ENCODE results near the gene ST7L. TPM values are rescaled to one million over a fixed set of nuclear protein-coding genes. Genes with fewer than 3 reads are reported as not detected.

ST7L gene
- total RNA-seq, 2 experiments from 2014 or later, result 11.9 to 12.2 TPM

DNA sequence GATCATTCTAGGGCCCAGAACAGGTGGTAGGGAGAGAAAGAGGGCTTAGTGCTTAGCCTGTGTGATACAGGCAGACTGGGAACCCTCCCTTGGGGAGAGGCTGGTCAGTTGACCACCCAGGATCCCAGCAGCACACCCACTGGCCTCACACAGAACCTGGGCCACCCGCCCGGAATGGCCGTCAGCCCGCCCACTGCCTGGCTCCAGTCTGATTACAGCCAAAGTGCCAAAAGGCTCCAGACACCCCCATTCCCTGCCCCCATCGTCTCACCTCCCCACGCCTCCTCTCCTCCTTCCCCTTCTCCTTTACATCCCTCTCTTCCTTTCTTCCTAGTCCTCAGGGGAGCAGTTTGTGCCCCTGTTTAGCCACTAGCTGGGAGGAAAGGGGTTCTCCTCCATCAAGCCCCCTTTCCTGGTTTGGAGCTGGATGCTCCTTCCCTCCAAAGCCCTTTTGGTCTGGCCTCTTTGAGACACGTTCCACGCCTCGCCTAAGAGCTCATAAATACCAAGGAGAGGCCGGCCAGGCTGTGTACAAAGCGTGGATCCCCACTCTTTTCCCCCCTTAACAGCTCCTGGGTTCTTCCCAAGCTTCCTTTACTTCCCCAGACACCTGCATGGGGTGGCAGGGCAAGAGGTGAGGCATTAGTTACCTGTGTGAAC lies 114.8 kb downstream of the ST7L start:
- ChIA-PET POLR2A (no interaction called here), CTCF (interaction anchor here (1.2 kb wide), 1 partner anchor 110 kb away, joined by 3 read pairs; no protein-coding TSS in a partner anchor)
- peaks cover 10% of the 10 kb centered on the region for H3K4me1 Mint-ChIP-seq (ENCODE audit: low read depth)
- peaks cover 50% of the 10 kb centered on the region for H3K27me3 Mint-ChIP-seq
- H3K4me3 Mint-ChIP-seq, result no peak overlapping the region
- H3K36me3 Mint-ChIP-seq (ENCODE audit: low read depth), result no peaks in the 10 kb centered on the region
- no peak overlapping the region for H3K27ac Mint-ChIP-seq
- no peak for ATAC-seq
- intact Hi-C loops (cut with micrococcal nuclease), result loop anchor here (2.0 to 10.0 kb wide), 2 partner anchors 111 to 207 kb away; partner anchors contain the start of genes CAPZA1 and ST7L
- no peak for DNase-seq
- no peaks in the 10 kb centered on the region for H3K9me3 Mint-ChIP-seq
- TF ChIP-seq, protein P1, sequence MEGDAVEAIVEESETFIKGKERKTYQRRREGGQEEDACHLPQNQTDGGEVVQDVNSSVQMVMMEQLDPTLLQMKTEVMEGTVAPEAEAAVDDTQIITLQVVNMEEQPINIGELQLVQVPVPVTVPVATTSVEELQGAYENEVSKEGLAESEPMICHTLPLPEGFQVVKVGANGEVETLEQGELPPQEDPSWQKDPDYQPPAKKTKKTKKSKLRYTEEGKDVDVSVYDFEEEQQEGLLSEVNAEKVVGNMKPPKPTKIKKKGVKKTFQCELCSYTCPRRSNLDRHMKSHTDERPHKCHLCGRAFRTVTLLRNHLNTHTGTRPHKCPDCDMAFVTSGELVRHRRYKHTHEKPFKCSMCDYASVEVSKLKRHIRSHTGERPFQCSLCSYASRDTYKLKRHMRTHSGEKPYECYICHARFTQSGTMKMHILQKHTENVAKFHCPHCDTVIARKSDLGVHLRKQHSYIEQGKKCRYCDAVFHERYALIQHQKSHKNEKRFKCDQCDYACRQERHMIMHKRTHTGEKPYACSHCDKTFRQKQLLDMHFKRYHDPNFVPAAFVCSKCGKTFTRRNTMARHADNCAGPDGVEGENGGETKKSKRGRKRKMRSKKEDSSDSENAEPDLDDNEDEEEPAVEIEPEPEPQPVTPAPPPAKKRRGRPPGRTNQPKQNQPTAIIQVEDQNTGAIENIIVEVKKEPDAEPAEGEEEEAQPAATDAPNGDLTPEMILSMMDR (IDR thresholded peaks at IDR 0.05), result no peak

DNA sequence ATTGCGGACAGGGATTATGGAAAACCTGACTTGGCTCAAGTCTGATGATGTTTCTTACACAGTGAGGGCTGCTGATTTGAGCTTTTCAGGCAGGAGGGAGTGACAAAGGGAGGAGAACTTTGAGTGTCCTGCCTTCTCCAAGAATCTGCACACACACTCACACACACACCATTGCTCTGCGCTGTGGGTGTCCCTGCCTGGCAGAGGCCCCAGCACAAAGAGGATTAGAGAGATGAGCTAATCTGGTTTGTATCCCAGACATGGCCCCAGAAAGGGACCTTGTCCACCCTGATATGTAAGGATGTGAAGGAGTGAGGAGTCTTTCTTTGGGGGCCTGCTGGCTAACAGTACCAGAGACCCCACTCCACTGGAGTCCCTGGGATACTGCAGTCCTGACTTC lies 116.1 kb downstream of the ST7L start:
- TF ChIP-seq, protein P1 (IDR thresholded peaks at IDR 0.05), result no peak
- ATAC-seq (no peak), DNase-seq (no peak)
- peaks cover 8% of the 10 kb centered on the region for H3K4me1 Mint-ChIP-seq (ENCODE audit: low read depth)
- POLR2A ChIA-PET, result no interaction called here
- no peaks in the 10 kb centered on the region for H3K9me3 Mint-ChIP-seq
- intact Hi-C loops (cut with micrococcal nuclease), result loop anchor here (10.0 kb wide), 1 partner anchor 112 kb away; the partner anchor contains the start of genes CAPZA1 and ST7L
- no peak overlapping the region for H3K27ac Mint-ChIP-seq
- CTCF ChIA-PET, result interaction anchor here (1.1 to 2.4 kb wide), 9 partner anchors 10 to 228 kb away, joined by 3 to 24 read pairs (median 9); partner anchors contain the start of genes MOV10 and PPM1J
- H3K36me3 Mint-ChIP-seq (ENCODE audit: low read depth), result no peaks in the 10 kb centered on the region
- peak overlapping the region; percentile 45 for H3K4me3 Mint-ChIP-seq
- H3K27me3 Mint-ChIP-seq, result peaks cover 54% of the 10 kb centered on the region

DNA sequence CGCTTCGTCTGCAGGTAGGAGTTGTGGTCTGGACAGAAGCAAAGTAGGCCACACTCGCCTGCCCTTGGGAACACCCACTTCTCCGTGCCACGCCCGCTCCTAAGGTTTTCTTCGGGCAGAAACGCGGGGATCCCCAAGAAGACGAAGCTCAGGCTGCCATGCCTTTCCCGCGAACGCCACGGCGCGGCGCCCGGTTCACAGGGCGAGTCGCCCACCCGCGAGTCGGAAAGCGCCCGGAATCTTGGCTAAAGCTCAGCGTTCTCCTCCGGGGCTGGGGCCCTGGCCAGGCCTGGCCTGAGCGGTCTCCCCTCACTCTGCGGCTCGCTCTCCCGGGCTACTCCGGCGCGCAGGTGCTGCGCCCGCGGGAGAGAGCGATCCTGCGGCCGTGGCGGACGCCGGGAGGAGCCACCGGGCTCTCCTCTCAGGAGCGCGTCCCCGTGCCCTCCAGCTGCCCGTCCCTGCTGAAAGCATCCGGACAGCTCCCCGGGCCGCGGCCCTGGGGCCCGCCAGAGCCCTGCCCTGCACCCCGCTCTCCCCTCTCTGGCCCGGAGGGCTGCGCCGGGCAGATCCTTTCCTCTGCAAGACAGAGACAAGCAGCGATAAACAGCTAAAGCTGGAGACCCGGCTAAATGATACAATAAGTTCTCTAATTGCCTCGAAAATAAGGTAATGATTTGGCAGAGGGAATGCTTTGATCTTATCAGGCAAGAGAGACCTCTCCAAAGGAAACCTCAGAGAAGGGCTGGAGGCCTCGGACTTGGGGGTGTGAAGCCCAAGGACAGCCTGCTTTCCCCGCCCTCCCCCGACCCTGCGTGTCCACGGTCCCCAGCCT lies 116.9 kb downstream of the ST7L start:
- H3K27me3 Mint-ChIP-seq, result peaks cover 50% of the 10 kb centered on the region
- peak; percentile 66 for ATAC-seq
- POLR2A ChIA-PET, result interaction anchor here (1.0 to 1.1 kb wide), 3 partner anchors 38 to 118 kb away, joined by 3 to 5 read pairs (median 3); partner anchors contain the start of genes CAPZA1, CTTNBP2NL and ST7L

DNA sequence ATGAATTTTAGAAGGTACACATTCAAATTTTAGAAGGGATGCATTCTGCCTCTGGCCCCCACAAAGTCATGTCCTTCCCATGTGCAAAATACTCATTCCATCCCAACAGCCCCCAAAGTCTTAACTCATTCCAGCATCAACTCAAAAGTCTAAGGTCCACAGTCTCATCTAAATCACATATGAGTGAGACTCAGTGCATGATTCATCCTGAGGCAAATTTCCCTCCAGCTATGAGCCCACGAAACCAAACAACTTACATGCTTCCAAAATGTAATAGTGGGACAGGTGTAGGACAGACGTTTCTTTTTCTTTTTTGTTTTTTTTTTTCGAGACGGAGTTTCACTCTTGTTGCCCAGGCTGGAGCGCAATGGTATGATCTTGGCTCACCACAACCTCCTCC lies 122.7 kb downstream of the ST7L start:
- Mint-ChIP-seq H3K4me1 (ENCODE audit: low read depth) (no peaks in the 10 kb centered on the region), H3K27me3 (peaks cover 31% of the 10 kb centered on the region), H3K36me3 (ENCODE audit: low read depth) (no peaks in the 10 kb centered on the region), H3K9me3 (no peaks in the 10 kb centered on the region), H3K4me3 (no peak overlapping the region), H3K27ac (no peak overlapping the region)
- DNase-seq, result no peak
- TF ChIP-seq, protein P1 (IDR thresholded peaks at IDR 0.05), result no peak
- intact Hi-C loops (cut with micrococcal nuclease), result no loop called here
- POLR2A ChIA-PET, result no interaction called here
- no peak for ATAC-seq
- CTCF ChIA-PET, result no interaction called here

More for the DNA sequence above, 116.9 kb downstream of the ST7L start:
- no peak overlapping the region for H3K27ac Mint-ChIP-seq
- peaks cover 8% of the 10 kb centered on the region for H3K4me1 Mint-ChIP-seq (ENCODE audit: low read depth)
- CTCF ChIA-PET, result interaction anchor here (0.7 to 3.2 kb wide), 38 partner anchors 9 to 571 kb away, joined by 3 to 25 read pairs (median 4); partner anchors contain the start of genes MOV10, PPM1J, RHOC and ST7L
- DNase-seq, result peak; percentile 64
- H3K9me3 Mint-ChIP-seq, result no peaks in the 10 kb centered on the region
- intact Hi-C loops (cut with micrococcal nuclease), result loop anchor here (10.0 kb wide), 1 partner anchor 113 kb away; the partner anchor contains the start of genes CAPZA1 and ST7L
- TF ChIP-seq, protein P1 (IDR thresholded peaks at IDR 0.05), result peak; percentile 64
- H3K4me3 Mint-ChIP-seq, result peak overlapping the region; percentile 45
- no peaks in the 10 kb centered on the region for H3K36me3 Mint-ChIP-seq (ENCODE audit: low read depth)
